NCI-H446 treated with DMSO at 0.1 percent for 48 hours (cell line): ENCODE measurements around the gene ANKRD40CL.

Source experiments
- DNase-seq: peaks from one replicate; lab custom pipeline; 2025; lab: John Stamatoyannopoulos, UW

Gene ANKRD40CL

DNA sequence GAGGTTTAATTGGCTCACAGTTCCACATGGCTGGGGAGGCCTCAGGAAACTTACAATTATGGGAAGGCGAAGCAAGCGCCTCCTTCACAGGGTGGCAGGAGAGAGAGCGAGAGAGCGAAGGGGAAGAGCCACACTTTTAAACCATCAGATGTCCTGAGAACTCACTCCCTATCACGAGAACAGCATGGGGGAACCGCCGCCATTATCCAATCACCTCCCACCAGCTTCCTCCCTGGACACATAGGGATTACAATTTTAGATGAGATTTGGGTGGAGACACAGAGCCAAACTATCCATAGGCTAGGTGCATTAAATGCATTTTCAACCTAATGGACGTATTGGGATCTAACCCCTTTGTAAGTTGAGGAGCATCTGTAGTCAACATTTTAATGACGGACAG is 54.7 kb downstream of the ANKRD40CL start:
- no peak for DNase-seq
